T-cell (primary cell): Measurements from ENCODE around the gene C2orf81. TPM values are rescaled to one million over a fixed set of nuclear protein-coding genes. Genes with fewer than 3 reads are reported as not detected.

Experiments used
- ATAC-seq, 4 experiments: fragments of 200-7000 bp in 3 of 4; fragments of 150-1000 bp in 1 of 4; cut with Tn5 transposase; replicated peaks in 1 of 4; 1 replicate in 3 of 4; 2 replicates in 1 of 4; pipeline ENCODE4 v1.10.0; 2021; ENCODE audit warnings: moderate library complexity in 3 of 4, mild to moderate bottlenecking in 2 of 4, moderate number of reproducible peaks in 1 of 4
- CTCF ChIA-PET, 2 donors: fragments of 300-600 bp; sonication (Branson Sonifier 250); formaldehyde crosslinking; loops; one replicate each; lab custom pipeline; 2022; ENCODE audit warnings: antibody characterized with exemption in 2 of 2; lab: Charles Lee
- POLR2A ChIA-PET, 2 donors: fragments of 300-600 bp; sonication (Branson Sonifier 250); formaldehyde crosslinking; loops; one replicate each; lab custom pipeline; 2022; ENCODE audit warnings: antibody characterized with exemption in 2 of 2; lab: Charles Lee
- DNase-seq, 35 experiments: peaks; one replicate each; pipeline versions ENCODE4 v3.0.0 to v3.0.0-alpha.2; 2013 to 2023
- H3K27ac ChIP-seq: one replicate; pipeline ENCODE4 v1.5.1; 2013; ENCODE audit warnings: low read length
- H3K27me3 ChIP-seq, 2 experiments: replicated peaks in 1 of 2; 1 replicate in 1 of 2; 2 replicates in 1 of 2; pipeline versions ENCODE4 v1.6.1 to v1.7.0; 2013; ENCODE audit warnings: low read length in 1 of 2, mixed read lengths in 1 of 2; ENCODE audit not compliant: control insufficient read depth in 2 of 2, insufficient read depth in 2 of 2; ENCODE audit errors: extremely low read depth in 1 of 2
- H3K36me3 ChIP-seq, 2 donors: 1 replicate in 1 of 2; 2 replicates in 1 of 2; pipeline versions ENCODE4 v1.6.1 to v1.7.0; 2013; ENCODE audit warnings: low read length in 1 of 2; ENCODE audit not compliant: control insufficient read depth in 2 of 2, insufficient read depth in 1 of 2; ENCODE audit errors: extremely low read depth in 1 of 2
- H3K4me1 ChIP-seq, 2 experiments: 1 replicate in 1 of 2; 2 replicates in 1 of 2; pipeline versions ENCODE4 v1.6.1 to v1.7.0; 2013; ENCODE audit warnings: low read length in 2 of 2, mixed read lengths in 1 of 2; ENCODE audit not compliant: insufficient read depth in 2 of 2, control insufficient read depth in 1 of 2; ENCODE audit errors: extremely low read depth in 1 of 2
- H3K4me3 ChIP-seq, 2 donors: 1 replicate in 1 of 2; 2 replicates in 1 of 2; pipeline versions ENCODE4 v1.5.1 to v1.7.0; 2013; ENCODE audit warnings: mild to moderate bottlenecking in 2 of 2, low read length in 1 of 2, moderate library complexity in 1 of 2; ENCODE audit not compliant: control insufficient read depth in 1 of 2; ENCODE audit errors: extremely low read depth in 1 of 2
- H3K9me3 ChIP-seq: 2 replicates; pipeline ENCODE4 v1.7.0; 2013
- H3K27ac Mint-ChIP-seq, 2 donors: one replicate each; pipeline ENCODE4 v1.8.0; 2020 to 2021; ENCODE audit warnings: mild to moderate bottlenecking in 2 of 2, mixed read lengths in 2 of 2
- H3K27me3 Mint-ChIP-seq, 2 donors: one replicate each; pipeline ENCODE4 v1.8.0; 2021 to 2022; ENCODE audit warnings: mixed read lengths in 2 of 2
- H3K36me3 Mint-ChIP-seq: one replicate; pipeline ENCODE4 v1.8.0; 2021; ENCODE audit warnings: mixed read lengths
- H3K4me1 Mint-ChIP-seq, 3 donors: one replicate each; pipeline ENCODE4 v1.8.0; 2020 to 2022; ENCODE audit warnings: mixed read lengths in 3 of 3, mild to moderate bottlenecking in 1 of 3
- H3K4me3 Mint-ChIP-seq, 3 donors: one replicate each; pipeline ENCODE4 v1.8.0; 2020 to 2022; ENCODE audit warnings: mild to moderate bottlenecking in 3 of 3, mixed read lengths in 3 of 3, moderate library complexity in 3 of 3
- H3K9me3 Mint-ChIP-seq, 3 donors: one replicate each; pipeline ENCODE4 v1.8.0; 2020 to 2022; ENCODE audit warnings: mixed read lengths in 3 of 3
- WGBS: methylation state at CpG from one replicate; pipeline ENCODE4 v1.1.5; 2013; ENCODE audit warnings: missing lambda C conversion rate; ENCODE audit not compliant: insufficient coverage; 5-methylcytosine and 5-hydroxymethylcytosine counted together
- total RNA-seq, 35 experiments: library from RNA in 6 of 35; stranded (reverse) in 6 of 35; fragments of 120-200 nt in 1 of 35; gene quantifications; one replicate each; pipeline versions ENCODE4 v1.2.1 to v1.2.4 and lab custom pipeline; 2013 to 2026

The C2orf81 gene
- total RNA-seq, 5 donors from 2014 or later (not counting 1 experiment from before 2014, with no cell fraction given) = 5.0 to 9.5 (median 7.5) TPM

DNA sequence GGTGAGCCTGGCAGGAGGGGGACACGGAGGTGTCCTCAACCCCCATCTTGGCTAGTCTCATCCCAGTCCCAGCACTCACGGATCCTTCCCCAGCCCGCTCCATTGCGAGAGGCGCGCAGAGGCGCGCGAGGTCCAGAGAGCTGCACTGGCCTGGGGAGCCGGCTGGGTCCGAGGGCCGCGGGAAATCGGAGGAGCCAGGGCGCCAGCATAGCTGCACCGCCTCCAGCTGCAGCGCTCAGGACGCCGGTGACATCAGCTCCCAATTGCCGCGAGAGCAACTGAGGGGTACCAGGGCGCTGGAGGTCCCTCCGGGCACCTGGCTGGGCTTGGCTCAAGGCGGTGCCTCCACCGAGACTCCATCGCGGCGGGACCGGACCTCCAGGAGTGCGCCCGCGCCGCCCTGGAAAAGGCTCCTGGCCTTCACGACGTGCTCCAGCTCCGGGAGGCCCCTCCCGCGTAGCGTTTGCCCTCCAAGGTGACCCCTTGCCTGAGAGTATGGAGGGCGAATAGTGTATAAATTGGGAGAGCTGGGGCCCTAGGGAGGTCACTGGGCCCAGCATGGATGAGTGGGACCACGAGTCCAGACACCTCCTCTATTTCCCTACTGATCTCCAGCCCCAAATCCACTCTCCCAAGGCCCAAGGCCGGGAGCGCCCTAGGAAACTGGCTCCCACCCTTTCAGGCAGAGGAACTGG is 14.8 kb upstream of the C2orf81 start:
- POLR2A ChIA-PET = interaction anchor here in 1 of 2 donors (0.6 kb wide), 1 partner anchor 26 kb away, joined by 18 read pairs; no protein-coding TSS in a partner anchor
- H3K36me3 Mint-ChIP-seq = no peaks in the 10 kb centered on the region
- no peaks in the 10 kb centered on the region for H3K9me3 ChIP-seq
- no peaks in the 10 kb centered on the region for H3K36me3 ChIP-seq
- H3K4me1 Mint-ChIP-seq = peaks cover 6 to 10% (median 10%) of the 10 kb centered on the region in 3 donors
- CTCF ChIA-PET = no interaction called here
- H3K4me1 ChIP-seq = peaks cover 0 to 16% of the 10 kb centered on the region in 2 experiments
- no peak overlapping the region for H3K4me3 ChIP-seq
- H3K27ac Mint-ChIP-seq = no peak overlapping the region
- H3K27me3 Mint-ChIP-seq = peaks cover 11 to 24% of the 10 kb centered on the region in 2 donors
- H3K9me3 Mint-ChIP-seq = no peaks in the 10 kb centered on the region
- ATAC-seq (no peak), DNase-seq (no peak)
- 95% methylated on average over 37 of the region's 43 CpGs for WGBS
- no peak overlapping the region for H3K4me3 Mint-ChIP-seq
- H3K27ac ChIP-seq = no peak overlapping the region
- H3K27me3 ChIP-seq = peaks cover 0 to 26% of the 10 kb centered on the region in 2 experiments

GRCh38 chr2:74430502-74430901 is 9.1 kb upstream of the C2orf81 start:
- 86% methylated on average over 8 of the region's 11 CpGs for WGBS
- ChIA-PET POLR2A (interaction anchor here (0.6 to 1.4 kb wide), 3 partner anchors 12 to 22 kb away, joined by 4 to 8 read pairs (median 5); no protein-coding TSS in a partner anchor), CTCF (no interaction called here)
- H3K9me3 ChIP-seq = no peaks in the 10 kb centered on the region
- DNase-seq (no peak), ATAC-seq (no peak)
- no peak overlapping the region for H3K27ac ChIP-seq
- H3K27me3 Mint-ChIP-seq = no peaks in the 10 kb centered on the region
- no peak overlapping the region for H3K27ac Mint-ChIP-seq
- H3K4me3 ChIP-seq = no peak overlapping the region
- no peaks in the 10 kb centered on the region for H3K4me1 ChIP-seq
- H3K36me3 Mint-ChIP-seq = peaks cover 3% of the 10 kb centered on the region
- H3K27me3 ChIP-seq = no peaks in the 10 kb centered on the region
- peaks cover 0 to 9% of the 10 kb centered on the region in 2 donors for H3K36me3 ChIP-seq
- no peaks in the 10 kb centered on the region for H3K4me1 Mint-ChIP-seq
- no peak overlapping the region for H3K4me3 Mint-ChIP-seq
- H3K9me3 Mint-ChIP-seq = no peaks in the 10 kb centered on the region

- no peak overlapping the region for H3K27ac Mint-ChIP-seq
Observed at GRCh38 chr2:74429487-74430451, 8.3 kb upstream of the C2orf81 start.

DNA sequence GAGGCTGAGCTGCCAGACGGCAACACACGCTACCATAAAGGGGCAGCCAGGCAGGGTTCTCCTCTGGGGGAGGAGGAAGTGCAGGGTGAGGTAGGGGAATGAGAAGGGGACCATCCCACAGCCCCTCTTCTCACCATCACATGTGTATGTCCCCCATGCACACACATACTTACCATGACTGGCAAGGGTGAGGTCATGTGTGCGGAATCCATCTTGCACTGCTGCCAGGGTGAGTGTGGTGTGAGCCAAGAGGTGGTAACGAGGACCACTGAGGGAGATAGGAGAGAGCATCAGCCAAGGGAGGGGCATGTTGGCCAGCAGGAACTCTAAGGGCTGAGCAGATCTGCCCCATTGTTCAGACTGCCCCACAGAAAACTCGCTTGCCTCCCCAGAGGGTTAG is 7.3 kb upstream of the C2orf81 start:
- POLR2A ChIA-PET = no interaction called here
- 100% methylated on average over 1 of the region's 5 CpGs for WGBS
- H3K4me1 Mint-ChIP-seq = no peaks in the 10 kb centered on the region
- H3K27ac Mint-ChIP-seq = no peak overlapping the region
- H3K9me3 Mint-ChIP-seq = no peaks in the 10 kb centered on the region
- peaks cover 11% of the 10 kb centered on the region for H3K36me3 Mint-ChIP-seq
- H3K27me3 ChIP-seq = no peaks in the 10 kb centered on the region
- H3K4me3 ChIP-seq = no peak overlapping the region
- peaks cover 0 to 20% of the 10 kb centered on the region in 2 donors for H3K36me3 ChIP-seq
- no peak overlapping the region for H3K27ac ChIP-seq
- no peak for ATAC-seq
- DNase-seq = no peak
- CTCF ChIA-PET = interaction anchor here in 1 of 2 donors (0.5 kb wide), 1 partner anchor 13 kb away, joined by 3 read pairs; no protein-coding TSS in a partner anchor
- H3K4me3 Mint-ChIP-seq = no peak overlapping the region
- H3K4me1 ChIP-seq = no peaks in the 10 kb centered on the region
- no peaks in the 10 kb centered on the region for H3K9me3 ChIP-seq
- H3K27me3 Mint-ChIP-seq = no peaks in the 10 kb centered on the region

More at GRCh38 chr2:74429487-74430451, 8.3 kb upstream of the C2orf81 start:
- H3K36me3 Mint-ChIP-seq = peaks cover 9% of the 10 kb centered on the region
- H3K27ac ChIP-seq = no peak overlapping the region
- CTCF ChIA-PET = interaction anchor here in 1 of 2 donors (0.5 kb wide), 1 partner anchor 14 kb away, joined by 3 read pairs; no protein-coding TSS in a partner anchor
- H3K36me3 ChIP-seq = peaks cover 0 to 16% of the 10 kb centered on the region in 2 donors
- H3K27me3 ChIP-seq = no peaks in the 10 kb centered on the region
- H3K4me1 ChIP-seq = no peaks in the 10 kb centered on the region
- no peaks in the 10 kb centered on the region for H3K4me1 Mint-ChIP-seq
- peak in 1 of 4 experiments; percentile 9 for ATAC-seq
- H3K4me3 Mint-ChIP-seq = no peak overlapping the region
- POLR2A ChIA-PET = interaction anchor here in 1 of 2 donors (1.4 kb wide), 1 partner anchor 12 kb away, joined by 4 read pairs; no protein-coding TSS in a partner anchor
- H3K9me3 ChIP-seq = no peaks in the 10 kb centered on the region
- no peak for DNase-seq
- WGBS = 89% methylated on average over 9 of the region's 18 CpGs
- no peak overlapping the region for H3K4me3 ChIP-seq
- no peaks in the 10 kb centered on the region for H3K9me3 Mint-ChIP-seq
- H3K27me3 Mint-ChIP-seq = no peaks in the 10 kb centered on the region

DNA sequence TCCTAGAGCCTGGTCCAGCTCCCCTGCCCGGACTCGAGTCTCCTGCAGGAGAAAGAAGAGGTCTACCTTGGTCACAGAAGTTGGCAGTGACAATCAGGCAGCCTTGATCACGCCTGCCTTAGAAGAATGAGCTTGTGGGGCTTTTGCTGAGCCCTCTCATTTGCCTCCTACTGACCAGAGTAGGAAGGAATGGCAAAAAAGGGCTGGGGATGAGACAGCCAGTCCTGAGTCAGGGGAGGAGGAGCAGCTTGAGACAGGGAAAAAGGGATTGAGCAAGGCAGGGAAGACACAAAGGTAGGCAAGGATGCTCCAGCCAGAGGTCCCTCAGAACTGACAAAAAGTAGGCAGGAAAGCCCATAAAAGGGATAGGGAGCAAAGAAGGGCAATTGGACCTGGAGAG is 6.1 kb upstream of the C2orf81 start:
- Mint-ChIP-seq H3K9me3 (no peaks in the 10 kb centered on the region), H3K4me3 (no peak overlapping the region), H3K27me3 (no peaks in the 10 kb centered on the region), H3K4me1 (peaks cover 7 to 8% (median 8%) of the 10 kb centered on the region in 3 donors), H3K27ac (no peak overlapping the region), H3K36me3 (peaks cover 11% of the 10 kb centered on the region)
- POLR2A ChIA-PET = no interaction called here
- Histone ChIP-seq H3K27me3 (no peaks in the 10 kb centered on the region), H3K36me3 (peaks cover 0 to 20% of the 10 kb centered on the region in 2 donors), H3K27ac (no peak overlapping the region), H3K4me1 (peaks cover 0 to 2% of the 10 kb centered on the region in 2 experiments), H3K4me3 (no peak overlapping the region), H3K9me3 (no peaks in the 10 kb centered on the region)
- no peak for DNase-seq
- 80% methylated on average over 1 of the region's 3 CpGs for WGBS
- CTCF ChIA-PET = no interaction called here
- no peak for ATAC-seq

GRCh38 chr2:74426181-74426758 is 4.9 kb upstream of the C2orf81 start:
- Histone ChIP-seq H3K4me1 (peaks cover 1 to 13% of the 10 kb centered on the region in 2 experiments), H3K27ac (no peak overlapping the region), H3K36me3 (peaks cover 0 to 20% of the 10 kb centered on the region in 2 donors), H3K27me3 (no peaks in the 10 kb centered on the region), H3K9me3 (no peaks in the 10 kb centered on the region), H3K4me3 (no peak overlapping the region)
- CTCF ChIA-PET = interaction anchor here in 1 of 2 donors (0.5 kb wide), 1 partner anchor 160 kb away, joined by 5 read pairs; no protein-coding TSS in a partner anchor
- no peak overlapping the region for H3K4me3 Mint-ChIP-seq
- peaks cover 12 to 17% (median 15%) of the 10 kb centered on the region in 3 donors for H3K4me1 Mint-ChIP-seq
- 98% methylated on average over 7 of the region's 14 CpGs for WGBS
- POLR2A ChIA-PET = no interaction called here
- DNase-seq (no peak), ATAC-seq (no peak)
- no peaks in the 10 kb centered on the region for H3K27me3 Mint-ChIP-seq
- no peaks in the 10 kb centered on the region for H3K9me3 Mint-ChIP-seq
- H3K36me3 Mint-ChIP-seq = peaks cover 11% of the 10 kb centered on the region
- no peak overlapping the region for H3K27ac Mint-ChIP-seq
